Breast epithelium (tissue), 3 donors: Measurements from ENCODE around the gene SLC25A20.

Source experiments
- POLR2AphosphoS5 ChIP-seq, 3 donors: sonication (generic); formaldehyde crosslinking; IDR thresholded peaks; one replicate each; pipeline ENCODE4 v1.6.1; 2017; ENCODE audit warnings: antibody characterized with exemption in 3 of 3
- TF ChIP-seq, protein P1 (sequence below), 3 donors: fragments of 450-650 bp; IDR thresholded peaks; one replicate each; pipeline ENCODE4 v1.5.1; 2016 to 2017; ENCODE audit warnings: antibody characterized with exemption in 3 of 3, mild to moderate bottlenecking in 3 of 3, moderate library complexity in 3 of 3

DNA sequence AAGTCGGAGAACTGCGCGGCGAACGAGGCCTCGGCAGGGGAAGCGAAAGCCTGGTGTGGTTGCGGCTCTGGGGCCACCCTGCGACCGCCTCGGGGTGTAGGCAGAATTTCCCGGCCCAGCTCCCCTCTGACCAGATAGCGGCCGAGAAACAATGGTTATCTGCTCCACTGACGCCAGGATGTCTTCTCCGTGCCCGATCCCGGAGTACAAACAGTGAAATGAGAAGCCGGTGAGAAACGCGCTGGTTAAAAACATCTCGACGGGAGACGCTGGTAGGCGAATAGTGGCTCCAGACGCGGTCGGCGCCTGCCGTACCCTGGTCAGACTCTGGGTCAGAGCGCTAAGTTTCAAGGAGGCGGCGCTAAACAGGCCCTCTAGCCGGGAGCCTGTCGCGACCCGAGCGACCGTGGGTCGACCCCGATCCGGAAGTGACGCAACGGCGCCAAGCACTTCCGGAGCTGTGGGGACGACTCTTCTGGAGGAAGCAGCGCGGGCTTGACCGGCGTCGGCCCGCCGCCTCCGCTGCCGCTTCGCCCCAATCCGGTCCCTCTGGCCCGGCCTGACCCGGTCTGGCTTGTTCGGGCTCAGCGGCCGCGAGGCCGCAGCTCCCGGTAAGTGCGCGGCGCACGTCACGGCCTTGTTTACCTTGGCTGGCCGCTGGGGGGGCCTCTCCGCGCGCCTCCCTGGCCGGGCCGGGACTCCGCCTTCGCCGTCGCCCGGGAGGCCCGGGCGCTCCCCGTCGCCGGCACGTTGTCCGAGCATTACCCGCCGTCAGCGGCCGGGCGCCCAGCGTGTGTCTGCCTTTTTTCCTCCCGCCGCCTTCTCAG lies 19.9 kb upstream of the SLC25A20 start, which contains the start of gene ARIH2:
- TF ChIP-seq, protein P1, sequence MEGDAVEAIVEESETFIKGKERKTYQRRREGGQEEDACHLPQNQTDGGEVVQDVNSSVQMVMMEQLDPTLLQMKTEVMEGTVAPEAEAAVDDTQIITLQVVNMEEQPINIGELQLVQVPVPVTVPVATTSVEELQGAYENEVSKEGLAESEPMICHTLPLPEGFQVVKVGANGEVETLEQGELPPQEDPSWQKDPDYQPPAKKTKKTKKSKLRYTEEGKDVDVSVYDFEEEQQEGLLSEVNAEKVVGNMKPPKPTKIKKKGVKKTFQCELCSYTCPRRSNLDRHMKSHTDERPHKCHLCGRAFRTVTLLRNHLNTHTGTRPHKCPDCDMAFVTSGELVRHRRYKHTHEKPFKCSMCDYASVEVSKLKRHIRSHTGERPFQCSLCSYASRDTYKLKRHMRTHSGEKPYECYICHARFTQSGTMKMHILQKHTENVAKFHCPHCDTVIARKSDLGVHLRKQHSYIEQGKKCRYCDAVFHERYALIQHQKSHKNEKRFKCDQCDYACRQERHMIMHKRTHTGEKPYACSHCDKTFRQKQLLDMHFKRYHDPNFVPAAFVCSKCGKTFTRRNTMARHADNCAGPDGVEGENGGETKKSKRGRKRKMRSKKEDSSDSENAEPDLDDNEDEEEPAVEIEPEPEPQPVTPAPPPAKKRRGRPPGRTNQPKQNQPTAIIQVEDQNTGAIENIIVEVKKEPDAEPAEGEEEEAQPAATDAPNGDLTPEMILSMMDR (IDR thresholded peaks at IDR 0.05), result no peak
- peak; percentile 67 to 85 (median 68) for TF ChIP-seq POLR2AphosphoS5 (IDR thresholded peaks at IDR 0.05)
